Fibroblast of lung (primary cell): Measurements from ENCODE around the gene TMOD4. TPM values are rescaled to one million over a fixed set of nuclear protein-coding genes. Genes with fewer than 3 reads are reported as not detected.

Experiments
- DNase-seq, 2 donors: peaks; one replicate each; pipeline versions ENCODE4 v3.0.0 to v3.0.0-alpha.2; 2010; ENCODE audit warnings: low read depth in 2 of 2
- H2AFZ ChIP-seq: 2 replicates; pipeline ENCODE4 v1.5.1; 2012; ENCODE audit warnings: low read length, control low read depth, inconsistent platforms
- H3K27ac ChIP-seq: 2 replicates; pipeline ENCODE4 v1.5.1; 2011; ENCODE audit warnings: low read length, control low read depth; ENCODE audit not compliant: insufficient read depth
- H3K27me3 ChIP-seq: 2 replicates; pipeline ENCODE4 v1.5.1; 2011; ENCODE audit warnings: mild to moderate bottlenecking, low read length; ENCODE audit not compliant: control insufficient read depth, insufficient read depth
- H3K36me3 ChIP-seq: 2 replicates; pipeline ENCODE4 v1.5.1; 2011; ENCODE audit warnings: low read length; ENCODE audit not compliant: control insufficient read depth, insufficient read depth
- H3K4me1 ChIP-seq: 2 replicates; pipeline ENCODE4 v1.5.1; 2011; ENCODE audit warnings: low read length; ENCODE audit not compliant: control insufficient read depth, insufficient read depth; ENCODE audit errors: extremely low read depth
- H3K4me2 ChIP-seq: 2 replicates; pipeline ENCODE4 v1.5.1; 2011; ENCODE audit warnings: low read length, control low read depth; ENCODE audit not compliant: insufficient read depth; ENCODE audit errors: extremely low read depth
- H3K4me3 ChIP-seq, 4 experiments: fragments of 200-600 bp in 1 of 4; sonication (generic) in 1 of 4; replicated peaks in 1 of 4; 2 replicates each; pipeline ENCODE4 v1.5.1; 2011 to 2016; ENCODE audit warnings: low read length in 4 of 4, low read depth in 3 of 4, mild to moderate bottlenecking in 3 of 4, control low read depth in 2 of 4, inconsistent platforms in 1 of 4, mixed read lengths in 1 of 4; ENCODE audit not compliant: insufficient read depth in 1 of 4; ENCODE audit errors: control extremely low read depth in 1 of 4
- H3K79me2 ChIP-seq: 2 replicates; pipeline ENCODE4 v1.5.1; 2012; ENCODE audit warnings: mild to moderate bottlenecking, low read length, inconsistent platforms; ENCODE audit not compliant: control insufficient read depth, insufficient read depth
- H3K9ac ChIP-seq: 2 replicates; pipeline ENCODE4 v1.5.1; 2011; ENCODE audit warnings: mild to moderate bottlenecking, low read length, control low read depth; ENCODE audit not compliant: insufficient read depth
- H3K9me3 ChIP-seq: 2 replicates; pipeline ENCODE4 v1.5.1; 2012; ENCODE audit warnings: low read depth, low read length; ENCODE audit not compliant: control insufficient read depth, insufficient read depth
- H4K20me1 ChIP-seq: 2 replicates; pipeline ENCODE4 v1.5.1; 2011; ENCODE audit warnings: low read length; ENCODE audit not compliant: control insufficient read depth, insufficient read depth; ENCODE audit errors: extremely low read depth
- EZH2 ChIP-seq: IDR thresholded peaks from 2 replicates; pipeline ENCODE4 v1.5.1; 2012; ENCODE audit warnings: low read length, control low read depth, mild to moderate bottlenecking; ENCODE audit errors: missing control alignments
- polyA plus RNA-seq, 2 donors: library from polyadenylated mRNA; depleted of rRNA in 1 of 2; stranded (reverse) in 1 of 2; unstranded in 1 of 2; fragments of >200 nt; gene quantifications; 2 replicates each; pipeline ENCODE4 v1.2.1, GENCODE V29; 2011 to 2012; ENCODE audit warnings: missing spikeins in 1 of 2
- total RNA-seq: library from RNA; depleted of rRNA; stranded (reverse); fragments of >200 nt; gene quantifications from 2 replicates; pipeline ENCODE4 v1.2.1, GENCODE V29; 2014
- TF ChIP-seq, protein P1 (sequence below), 2 donors: IDR thresholded peaks in 1 of 2; conservative IDR thresholded peaks in 1 of 2; 1 replicate in 1 of 2; 2 replicates in 1 of 2; pipeline ENCODE4 v1.5.1; 2011 to 2012; ENCODE audit warnings: low read length in 2 of 2, control low read depth in 1 of 2, inconsistent platforms in 1 of 2, low read depth in 1 of 2, mild to moderate bottlenecking in 1 of 2

The TMOD4 gene
- total and polyA plus RNA-seq, 2 donors (not counting 1 experiment from before 2014, with no cell fraction given), result 0.41 TPM; not detected in 1

DNA sequence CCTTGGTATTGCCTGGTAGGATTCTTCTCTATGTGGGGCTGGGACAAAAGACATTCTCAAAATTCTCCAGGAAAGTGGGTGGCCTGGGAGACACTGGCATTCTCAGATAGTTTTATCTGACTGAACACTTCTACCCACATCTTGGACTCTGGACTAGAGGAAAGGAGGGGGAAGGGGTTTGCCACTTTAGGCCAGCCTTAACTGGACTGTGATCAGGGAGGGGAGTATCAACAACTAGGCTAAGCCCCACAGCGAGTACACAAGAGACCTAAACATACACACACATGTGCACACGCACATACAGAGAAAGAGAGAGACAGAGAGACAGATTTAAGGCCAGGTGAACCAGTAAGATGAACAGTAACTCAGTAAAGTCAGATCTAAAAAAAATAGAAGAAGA is 28.1 kb downstream of the TMOD4 start:
- TF ChIP-seq, protein P1, sequence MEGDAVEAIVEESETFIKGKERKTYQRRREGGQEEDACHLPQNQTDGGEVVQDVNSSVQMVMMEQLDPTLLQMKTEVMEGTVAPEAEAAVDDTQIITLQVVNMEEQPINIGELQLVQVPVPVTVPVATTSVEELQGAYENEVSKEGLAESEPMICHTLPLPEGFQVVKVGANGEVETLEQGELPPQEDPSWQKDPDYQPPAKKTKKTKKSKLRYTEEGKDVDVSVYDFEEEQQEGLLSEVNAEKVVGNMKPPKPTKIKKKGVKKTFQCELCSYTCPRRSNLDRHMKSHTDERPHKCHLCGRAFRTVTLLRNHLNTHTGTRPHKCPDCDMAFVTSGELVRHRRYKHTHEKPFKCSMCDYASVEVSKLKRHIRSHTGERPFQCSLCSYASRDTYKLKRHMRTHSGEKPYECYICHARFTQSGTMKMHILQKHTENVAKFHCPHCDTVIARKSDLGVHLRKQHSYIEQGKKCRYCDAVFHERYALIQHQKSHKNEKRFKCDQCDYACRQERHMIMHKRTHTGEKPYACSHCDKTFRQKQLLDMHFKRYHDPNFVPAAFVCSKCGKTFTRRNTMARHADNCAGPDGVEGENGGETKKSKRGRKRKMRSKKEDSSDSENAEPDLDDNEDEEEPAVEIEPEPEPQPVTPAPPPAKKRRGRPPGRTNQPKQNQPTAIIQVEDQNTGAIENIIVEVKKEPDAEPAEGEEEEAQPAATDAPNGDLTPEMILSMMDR (conservative IDR thresholded peaks at IDR 0.05 in 1 of 2, IDR thresholded peaks at IDR 0.05 in 1 of 2; ENCODE audit: low read depth in 1 of 2, low read length in 2 of 2), result no peak
- no peak for TF ChIP-seq EZH2
- H3K79me2 ChIP-seq, result no peaks in the 10 kb centered on the region
- no peaks in the 10 kb centered on the region for H4K20me1 ChIP-seq
- H3K36me3 ChIP-seq, result no peaks in the 10 kb centered on the region
- peaks cover 10% of the 10 kb centered on the region for H3K4me1 ChIP-seq
- peaks cover 3% of the 10 kb centered on the region for H3K27me3 ChIP-seq
- DNase-seq, result no peak
- no peak overlapping the region for H2AFZ ChIP-seq
- H3K4me3 ChIP-seq, result no peak overlapping the region
- no peak overlapping the region for H3K27ac ChIP-seq
- H3K4me2 ChIP-seq, result no peak overlapping the region
- H3K9ac ChIP-seq, result no peak overlapping the region
- H3K9me3 ChIP-seq, result no peaks in the 10 kb centered on the region

DNA sequence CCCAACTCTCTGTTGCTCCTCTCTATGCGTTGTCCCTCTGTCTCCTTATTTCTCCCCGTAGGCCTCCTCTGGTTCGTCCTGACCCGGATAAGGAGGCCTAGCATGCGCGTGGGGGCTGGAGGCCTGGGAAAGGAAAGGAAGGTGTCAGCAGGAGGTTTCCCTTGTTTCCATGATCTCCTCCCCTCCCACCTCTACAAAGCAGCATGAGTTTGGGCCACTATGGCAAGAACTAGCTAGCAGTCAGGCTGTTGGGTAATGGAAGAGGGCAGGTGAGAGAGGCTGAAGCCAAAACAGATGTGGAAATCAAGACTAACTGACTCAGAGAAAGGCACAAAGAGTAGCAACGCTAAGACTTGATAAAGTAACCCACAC is 28.7 kb downstream of the TMOD4 start:
- Histone ChIP-seq H2AFZ (peak overlapping the region; percentile 92), H4K20me1 (no peaks in the 10 kb centered on the region), H3K4me2 (peak overlapping the region; percentile 97), H3K27me3 (peaks cover 3% of the 10 kb centered on the region), H3K36me3 (no peaks in the 10 kb centered on the region), H3K27ac (no peak overlapping the region), H3K9ac (peak overlapping the region; percentile 12), H3K4me3 (peak overlapping the region; percentile 55 to 71 (median 65)), H3K4me1 (peaks cover 10% of the 10 kb centered on the region), H3K79me2 (no peaks in the 10 kb centered on the region), H3K9me3 (no peaks in the 10 kb centered on the region)
- DNase-seq, result no peak
- TF ChIP-seq EZH2, result no peak
- TF ChIP-seq, protein P1 (conservative IDR thresholded peaks at IDR 0.05 in 1 of 2, IDR thresholded peaks at IDR 0.05 in 1 of 2; ENCODE audit: low read depth in 1 of 2, low read length in 2 of 2), result no peak

DNA sequence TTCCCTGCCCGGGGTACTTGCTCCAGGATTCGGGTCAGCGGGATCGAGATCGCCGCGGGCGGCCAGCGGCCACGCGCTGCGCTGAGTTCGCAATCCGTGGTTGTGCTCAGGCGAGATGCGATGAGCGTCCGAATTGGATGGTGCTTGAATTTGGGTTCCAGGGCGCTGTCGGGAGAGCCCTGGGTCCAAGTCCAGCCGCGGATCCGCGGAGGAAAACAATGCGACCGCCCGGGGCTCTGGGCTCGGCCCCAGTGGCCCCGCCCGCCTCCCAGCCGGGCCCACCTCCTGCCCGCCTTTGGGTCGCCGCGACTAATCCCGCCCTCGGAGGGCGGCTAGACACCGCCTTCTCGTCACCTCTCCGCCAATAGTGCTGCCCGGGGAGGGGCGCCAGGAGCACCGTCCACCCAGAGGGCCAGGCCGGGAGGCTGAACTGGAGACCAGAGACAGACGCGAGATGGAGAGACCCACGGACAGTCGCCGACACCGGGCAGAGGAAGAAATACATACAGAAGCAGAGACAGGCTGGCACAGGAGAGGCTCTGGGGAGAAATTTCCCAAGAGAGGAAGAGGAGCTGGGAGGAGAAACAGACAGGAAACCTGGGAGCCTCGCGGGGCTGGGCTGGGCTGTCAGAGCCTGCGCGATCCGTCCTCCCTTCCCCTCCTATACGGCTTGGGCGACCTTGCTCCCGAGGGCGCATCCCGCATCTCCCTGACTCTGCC is 29.2 kb downstream of the TMOD4 start, which contains the start of gene SEMA6C:
TSS of gene SEMA6C (minus strand) at position 220 of the 720 bp plus-strand sequence. CDS start 4,010 bp downstream, outside the sequence.
- DNase-seq, result peak; percentile 86 to 90
- Histone ChIP-seq H3K4me2 (peak within 1 kb of the TSS; percentile 97), H3K4me3 (peak within 1 kb of the TSS; percentile 55 to 71 (median 65)), H3K79me2 (no peaks in the 10 kb centered on the region), H2AFZ (peak within 1 kb of the TSS; percentile 92), H3K9ac (peak within 1 kb of the TSS; percentile 23), H3K9me3 (no peaks in the 10 kb centered on the region), H3K27me3 (peaks cover 3% of the 10 kb centered on the region), H3K36me3 (no peaks in the 10 kb centered on the region), H3K27ac (no peak within 1 kb of the TSS), H4K20me1 (no peaks in the 10 kb centered on the region), H3K4me1 (peaks cover 10% of the 10 kb centered on the region)
- TF ChIP-seq, protein P1 (conservative IDR thresholded peaks at IDR 0.05 in 1 of 2, IDR thresholded peaks at IDR 0.05 in 1 of 2; ENCODE audit: low read depth in 1 of 2, low read length in 2 of 2), result no peak
- no peak for TF ChIP-seq EZH2
